Panc1 (cell line): Measurements from ENCODE around the gene MCM5. TPM values are rescaled to one million over a fixed set of nuclear protein-coding genes. Genes with fewer than 3 reads are reported as not detected.

Experiments
- ATAC-seq: fragments of 200-7000 bp; cut with Tn5 transposase; 2 replicates; pipeline ENCODE4 v1.9.1; 2020; ENCODE audit warnings: mild to moderate bottlenecking, moderate library complexity
- BruUV-seq: library from RNA; stranded (reverse); fragments of 400-500 nt; replicated peaks from 2 replicates; lab custom pipeline; 2021; lab: Mats Ljungman, UMichigan
- CTCF ChIA-PET: fragments of 300-600 bp; sonication (Branson Sonifier 250); formaldehyde crosslinking; loops from one replicate; lab custom pipeline; 2022; ENCODE audit warnings: antibody characterized with exemption; lab: Charles Lee
- POLR2A ChIA-PET: fragments of 300-600 bp; sonication (Branson Sonifier 250); formaldehyde crosslinking; loops from one replicate; lab custom pipeline; 2022; ENCODE audit warnings: antibody characterized with exemption; lab: Charles Lee
- DNase-seq: peaks from one replicate; pipeline ENCODE4 v3.0.0-alpha.2; 2010; ENCODE audit warnings: low read depth, low spot score
- H3K27ac ChIP-seq: 2 replicates; pipeline ENCODE4 v1.5.1; 2011; ENCODE audit warnings: mild to moderate bottlenecking, low read length, inconsistent platforms
- H3K27me3 ChIP-seq: fragments of 200-500 bp; sonication (Bioruptor generic); 2 replicates; pipeline ENCODE4 v1.6.0; 2014; ENCODE audit warnings: low read length, inconsistent platforms; ENCODE audit not compliant: control insufficient read depth, insufficient read depth
- H3K36me3 ChIP-seq: fragments of 200-500 bp; sonication (Bioruptor generic); 2 replicates; pipeline ENCODE4 v1.5.1; 2014; ENCODE audit warnings: inconsistent platforms, mild to moderate bottlenecking, low read length, moderate library complexity; ENCODE audit not compliant: control insufficient read depth, insufficient read depth
- H3K4me1 ChIP-seq: 2 replicates; pipeline ENCODE4 v1.5.1; 2011; ENCODE audit warnings: inconsistent platforms, mild to moderate bottlenecking, low read length, moderate library complexity; ENCODE audit not compliant: control insufficient read depth, insufficient read depth
- H3K4me3 ChIP-seq, 2 experiments: 2 replicates each; pipeline ENCODE4 v1.5.1; 2011 to 2012; ENCODE audit warnings: low read depth in 2 of 2, low read length in 2 of 2, mild to moderate bottlenecking in 2 of 2, inconsistent platforms in 1 of 2, moderate library complexity in 1 of 2
- H3K9me3 ChIP-seq: fragments of 200-500 bp; sonication (Bioruptor generic); 2 replicates; pipeline ENCODE4 v1.5.1; 2014; ENCODE audit warnings: low read depth, mild to moderate bottlenecking, inconsistent platforms, low read length, moderate library complexity; ENCODE audit not compliant: control insufficient read depth, insufficient read depth
- CTCF ChIP-seq: fragments of 450-650 bp; IDR thresholded peaks from 2 replicates; pipeline ENCODE4 v1.5.1; 2017; ENCODE audit warnings: mild to moderate bottlenecking
- POLR2AphosphoS5 ChIP-seq: IDR thresholded peaks from 2 replicates; pipeline ENCODE4 v1.6.1; 2012; ENCODE audit warnings: mild to moderate bottlenecking, low read depth, low read length, moderate library complexity
- REST ChIP-seq, 2 experiments: IDR thresholded peaks; 2 replicates each; pipeline ENCODE4 v1.6.1; 2011 to 2012; ENCODE audit warnings: low read depth in 2 of 2, control low read depth in 1 of 2, low read length in 1 of 2, mild to moderate bottlenecking in 1 of 2, moderate library complexity in 1 of 2; ENCODE audit not compliant: insufficient read depth in 1 of 2
- SIN3A ChIP-seq: IDR thresholded peaks from 2 replicates; pipeline ENCODE4 v1.6.1; 2012; ENCODE audit warnings: low read depth, mild to moderate bottlenecking, low read length, moderate library complexity, borderline replicate concordance; ENCODE audit not compliant: insufficient read depth
- TCF7L2 ChIP-seq: IDR thresholded peaks from 2 replicates; pipeline ENCODE4 v1.6.1; 2011; ENCODE audit warnings: mild to moderate bottlenecking, low read depth, low read length, inconsistent platforms
- in situ Hi-C: cut with HindIII; loops from 2 replicates; pipeline ENCODE4 v1.10.0; 2016; ENCODE audit warnings: low sequenced_read_pairs, low pct_unique_long_range_greater_than_20kb
- intact Hi-C: fragments of 100-400 bp; cut with micrococcal nuclease; formaldehyde crosslinking; loops from one replicate; pipeline ENCODE4 v1.10.0; 2022; ENCODE audit not compliant: unreplicated experiment
- total RNA-seq: library from RNA; stranded (reverse); gene quantifications from one replicate; pipeline ENCODE4 v1.2.1, GENCODE V29; 2021; ENCODE audit not compliant: unreplicated experiment

MCM5 gene
- total RNA-seq, 1 experiment from 2014 or later: 122 TPM

- no peaks in the 10 kb centered on the region; the same call in 1 of the 2 replicates for H3K4me1 ChIP-seq
- H3K27ac ChIP-seq: no peak overlapping the region
- H3K36me3 ChIP-seq: no peaks in the 10 kb centered on the region
- no peak for TF ChIP-seq POLR2AphosphoS5
- TF ChIP-seq TCF7L2: no peak
- TF ChIP-seq SIN3A: no peak
- TF ChIP-seq CTCF: no peak
- no peak for TF ChIP-seq REST (IDR thresholded peaks at IDR 0.05; ENCODE audit: insufficient read depth in 1 of 2, low read depth in 2 of 2, low read length in 1 of 2)
- no peaks in the 10 kb centered on the region for H3K9me3 ChIP-seq
- BruUV-seq: no TSS peak
- DNase-seq: no peak
- intact Hi-C loops (no loop called here), in situ Hi-C loops (no loop called here)
- no peaks in the 10 kb centered on the region for H3K27me3 ChIP-seq
- ChIA-PET POLR2A (no interaction called here), CTCF (no interaction called here)
- ATAC-seq: no peak
- H3K4me3 ChIP-seq: no peak overlapping the region
Measured at GRCh38 chr22:35449829-35450689, 50.1 kb downstream of the MCM5 start.

- CTCF ChIA-PET: no interaction called here
- BruUV-seq: no TSS peak
- ATAC-seq (no peak), DNase-seq (no peak)
- H3K36me3 ChIP-seq: no peaks in the 10 kb centered on the region
- no peaks in the 10 kb centered on the region for H3K27me3 ChIP-seq
- in situ Hi-C loops: no loop called here
- no peaks in the 10 kb centered on the region for H3K9me3 ChIP-seq
- intact Hi-C loops: no loop called here
- POLR2A ChIA-PET: no interaction called here
- no peaks in the 10 kb centered on the region; the same call in 1 of the 2 replicates for H3K4me1 ChIP-seq
- H3K4me3 ChIP-seq: no peak overlapping the region
- TF ChIP-seq POLR2AphosphoS5 (no peak), SIN3A (no peak)
- no peak overlapping the region for H3K27ac ChIP-seq
Measured at GRCh38 chr22:35450824-35451569, 51.1 kb downstream of the MCM5 start.
